Forelimb muscle (tissue), 1 donor: ENCODE data around the gene PDIK1L. TPM values are rescaled to one million over a fixed set of nuclear protein-coding genes. Genes with fewer than 3 reads are reported as not detected.

Experiments used
- DNase-seq: peaks from one replicate; pipeline ENCODE4 v3.0.0-alpha.2; 2013; ENCODE audit warnings: low read depth
- polyA plus RNA-seq: library from polyadenylated mRNA; unstranded; fragments of 120-200 nt; gene quantifications from one replicate; pipeline ENCODE4 v1.2.1, GENCODE V29; 2013; ENCODE audit not compliant: insufficient read length

Gene PDIK1L
- polyA plus RNA-seq, 1 donor, result 6.0 TPM

DNA sequence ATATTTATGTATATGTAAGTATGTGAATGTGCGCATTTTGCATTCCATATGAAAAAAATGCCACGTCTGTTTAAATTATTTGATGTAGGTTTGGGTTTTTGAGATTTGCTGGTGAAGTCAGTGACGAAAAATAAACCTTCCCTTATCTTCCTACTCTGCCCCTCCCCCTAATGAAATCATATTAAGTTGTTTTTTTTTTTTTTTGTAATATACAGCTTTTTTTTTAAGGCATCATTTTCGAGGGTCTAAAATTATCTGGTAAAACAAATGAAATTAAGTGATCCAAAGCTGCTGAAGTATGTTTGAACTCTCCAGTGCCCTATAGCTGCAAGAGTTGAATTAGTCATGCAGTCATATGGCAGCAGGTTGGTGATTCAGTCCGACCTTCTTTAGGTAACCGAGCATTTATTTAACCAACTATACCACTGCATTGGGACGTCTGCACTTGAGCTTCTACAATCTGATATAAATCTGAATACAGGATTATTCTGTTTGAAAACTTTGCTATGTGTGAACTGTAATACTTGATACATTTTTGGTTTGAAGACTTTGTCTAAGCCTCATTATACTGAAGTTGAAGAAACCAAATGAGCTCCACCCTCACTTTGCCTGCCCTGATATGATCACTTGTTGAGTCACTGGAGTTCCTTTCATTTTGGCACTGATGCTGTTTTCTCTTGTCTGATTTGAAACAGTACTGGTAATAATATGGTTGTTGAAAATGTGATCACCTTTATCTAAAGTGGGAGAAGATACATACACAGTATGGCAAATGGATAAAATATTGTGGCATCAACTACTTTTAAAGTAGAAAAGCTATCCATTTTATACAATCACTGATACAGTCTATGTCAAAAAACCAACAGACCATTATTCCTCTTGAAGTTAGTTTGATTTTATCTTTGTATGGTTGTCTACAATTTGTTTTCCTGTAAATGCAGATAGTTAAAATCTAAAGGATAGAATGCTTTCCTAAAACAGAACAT lies 11.7 kb downstream of the PDIK1L start:
- no peak for DNase-seq

DNA sequence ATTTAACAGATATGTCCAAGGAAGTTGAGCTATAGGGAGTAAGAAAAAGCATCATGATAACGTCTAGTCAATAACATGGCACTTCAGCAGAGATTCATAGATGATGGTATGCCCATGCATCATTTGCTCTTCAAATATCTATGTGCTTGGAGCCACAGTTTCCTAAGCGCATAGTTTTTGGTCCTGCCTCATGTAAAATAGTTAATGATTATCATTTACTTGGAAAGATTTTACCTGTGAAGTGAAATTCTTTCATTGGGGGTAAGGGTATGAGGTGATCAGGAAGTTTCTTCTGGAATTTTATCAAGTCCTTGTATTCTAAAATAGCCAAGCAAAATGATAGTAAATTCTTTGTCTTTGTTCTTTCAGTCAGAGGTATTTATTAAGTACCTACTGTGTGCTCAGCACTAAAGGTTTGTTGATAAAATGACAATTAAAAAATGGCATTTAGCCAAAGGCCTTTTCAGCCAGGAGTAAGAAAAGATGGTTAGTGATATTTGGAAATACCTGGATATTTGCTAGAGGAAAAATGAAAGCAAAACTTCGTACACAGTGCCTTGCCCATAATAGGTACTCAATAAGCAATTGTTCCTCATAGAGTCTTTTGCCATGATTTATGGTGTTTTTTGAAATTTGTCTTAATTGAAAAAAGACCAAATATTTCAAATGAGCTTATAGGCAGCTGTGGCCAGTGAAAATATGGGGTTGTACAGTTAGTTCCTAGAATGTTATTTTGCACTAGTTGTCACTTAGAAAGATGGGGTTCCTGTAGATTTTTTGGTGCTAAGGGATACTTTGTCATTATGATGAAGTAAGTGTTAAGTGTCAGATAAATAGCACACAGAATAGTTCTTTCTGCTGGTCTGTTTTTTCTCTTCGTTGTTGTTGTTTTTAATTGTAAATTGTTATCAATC lies 13.1 kb downstream of the PDIK1L start:
- DNase-seq, result no peak

DNA sequence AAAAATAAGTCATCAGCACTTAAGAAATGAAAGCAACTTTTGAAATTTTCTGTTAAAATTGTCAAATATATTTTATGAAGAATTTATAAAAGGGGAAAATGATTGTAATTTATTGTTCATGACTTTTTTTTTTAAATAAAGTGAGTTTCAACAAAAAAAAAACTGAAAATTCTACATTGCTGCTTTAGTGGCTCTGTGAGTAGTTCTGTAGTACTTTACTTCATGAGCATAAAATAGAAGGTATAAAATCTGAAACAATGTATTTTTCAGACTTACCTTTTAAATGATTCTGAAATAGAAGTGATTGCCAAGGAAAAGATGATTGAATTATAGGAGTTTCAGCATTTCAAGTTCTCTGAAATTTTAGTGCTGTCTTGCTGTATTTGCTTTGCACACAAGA lies 13.8 kb downstream of the PDIK1L start:
- DNase-seq, result no peak

DNA sequence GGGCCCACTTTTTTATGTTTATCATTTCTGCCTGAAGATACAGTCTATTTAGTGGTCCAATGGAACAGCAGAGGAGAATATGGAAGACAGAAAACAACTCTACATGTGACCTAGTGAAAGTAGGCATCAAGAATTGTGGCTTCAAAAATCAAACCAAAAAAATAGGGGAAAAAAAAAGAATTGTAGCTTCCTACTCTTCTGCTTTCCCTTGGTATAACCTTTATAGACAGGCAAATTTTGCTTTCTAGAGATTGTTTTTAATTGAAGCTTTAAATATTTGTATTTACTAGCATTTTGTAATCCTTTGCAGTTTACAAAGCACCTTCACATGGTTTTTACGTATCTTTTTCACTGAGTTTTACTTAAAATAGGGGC lies 14.3 kb downstream of the PDIK1L start:
- DNase-seq, result no peak

DNA sequence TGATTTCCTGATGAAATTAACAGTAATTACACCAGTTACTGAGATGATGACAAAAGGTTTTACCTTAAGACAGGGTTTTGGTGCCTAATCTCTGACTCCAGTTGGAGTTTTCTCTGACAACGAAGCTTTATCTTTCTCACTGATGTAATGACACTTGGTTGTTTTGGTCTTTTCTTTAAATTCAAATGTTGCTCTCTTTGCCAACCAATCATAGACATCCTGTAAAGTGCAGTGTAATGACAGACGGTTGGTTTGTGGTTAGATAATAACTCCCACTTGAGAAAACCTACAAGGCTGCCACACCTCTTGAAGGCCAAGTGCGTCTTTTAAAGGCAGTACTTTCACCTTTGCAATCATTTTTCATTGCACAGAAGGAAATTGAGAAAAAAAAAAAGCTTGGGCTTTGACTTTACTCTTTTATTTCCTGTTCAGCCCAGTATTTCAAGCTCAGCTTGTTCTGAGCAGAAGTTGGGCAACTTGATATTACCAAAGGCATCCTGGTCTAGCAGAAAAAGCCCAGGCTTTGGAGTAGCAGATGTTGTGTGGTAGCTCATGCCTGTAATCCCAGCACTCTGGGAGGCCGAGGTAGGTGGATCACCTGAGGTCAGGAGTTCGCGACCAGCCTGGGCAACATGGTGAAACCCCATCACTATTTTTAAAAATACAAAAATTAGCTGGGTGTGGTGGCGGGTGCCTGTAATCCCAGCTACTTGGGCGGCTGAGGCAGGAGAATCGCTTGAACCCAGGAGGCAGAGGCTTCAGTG lies 14.9 kb downstream of the PDIK1L start:
- no peak for DNase-seq

DNA sequence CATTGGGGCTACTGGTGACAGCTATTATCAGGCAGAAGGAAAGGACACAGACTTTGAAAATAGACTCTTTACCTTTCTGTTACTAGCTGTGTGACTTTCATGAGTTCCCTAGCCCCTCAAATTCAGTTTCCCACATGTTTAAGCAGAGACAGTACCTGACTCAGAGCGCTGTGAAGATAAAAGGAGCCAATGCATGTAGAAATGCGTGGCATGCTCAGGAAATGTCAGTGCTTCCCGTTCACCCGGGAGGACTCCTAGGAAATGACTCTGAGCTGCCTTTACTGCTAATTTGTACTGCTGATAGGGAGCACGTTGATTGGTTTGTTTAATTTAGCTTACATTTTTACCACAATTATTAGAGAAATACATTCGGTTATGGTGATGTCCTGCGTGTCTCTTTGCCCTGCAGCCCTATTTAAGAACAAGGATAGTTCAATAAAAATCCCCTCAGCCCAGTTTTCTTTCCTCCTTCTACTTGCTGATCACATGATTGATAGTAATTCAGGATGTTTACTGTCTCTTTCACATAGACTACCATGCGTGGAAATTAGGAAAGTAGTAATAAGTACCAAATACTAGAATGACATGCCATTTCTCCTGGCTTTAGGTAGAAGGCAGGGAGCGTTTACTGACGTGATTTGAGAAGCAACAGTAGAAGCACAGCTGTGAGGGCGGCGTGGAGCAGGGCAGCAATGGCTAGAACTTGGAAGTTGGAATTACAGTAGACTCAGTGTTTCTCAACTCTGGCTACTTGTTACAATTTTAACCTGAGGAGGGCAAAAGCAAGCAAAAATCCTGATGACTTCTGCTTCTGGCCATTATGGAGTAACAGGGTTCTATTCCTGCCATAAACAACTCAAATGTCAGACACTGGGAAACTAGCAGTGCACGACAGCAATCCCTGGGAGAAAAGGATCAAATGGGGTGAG lies 15.9 kb downstream of the PDIK1L start:
- DNase-seq, result no peak

DNA sequence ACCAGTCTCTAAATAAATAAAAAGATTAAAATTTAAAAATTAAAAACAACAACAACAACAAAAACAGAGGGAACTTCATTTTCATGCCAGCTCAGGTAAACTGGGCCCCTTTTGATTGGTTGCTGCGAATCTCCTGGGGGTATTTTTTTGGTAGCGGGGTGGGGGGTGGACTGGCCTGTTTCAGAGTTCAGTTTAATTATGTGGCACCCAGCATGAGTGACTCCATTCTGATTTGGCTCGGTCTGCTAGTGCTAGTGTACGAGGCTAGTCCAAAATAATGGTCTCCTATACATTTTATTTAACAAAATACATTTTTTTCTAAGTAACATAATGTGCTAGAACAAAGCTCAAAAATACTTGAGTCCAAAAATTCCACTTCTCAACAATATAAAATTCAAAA lies 18.2 kb downstream of the PDIK1L start:
- no peak for DNase-seq

DNA sequence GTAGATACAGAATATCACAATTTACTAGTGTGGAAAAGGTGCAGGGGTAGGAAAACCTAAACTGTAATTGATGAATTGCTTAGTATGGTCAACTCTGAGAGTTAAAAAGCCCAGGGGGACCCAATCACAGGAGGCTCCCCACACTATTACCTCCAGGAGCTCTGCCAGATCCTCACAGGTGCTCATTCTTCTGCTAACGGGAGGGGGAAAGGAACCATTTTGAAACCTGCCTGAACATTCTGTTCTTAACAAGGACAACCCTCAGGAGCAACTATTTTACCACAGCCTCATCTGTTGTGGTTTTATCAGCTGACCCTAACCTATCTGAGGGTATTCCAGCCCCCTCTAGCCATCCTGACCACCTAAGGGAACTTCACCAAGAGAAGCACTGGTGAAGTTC lies 19.1 kb downstream of the PDIK1L start:
- no peak for DNase-seq

DNA sequence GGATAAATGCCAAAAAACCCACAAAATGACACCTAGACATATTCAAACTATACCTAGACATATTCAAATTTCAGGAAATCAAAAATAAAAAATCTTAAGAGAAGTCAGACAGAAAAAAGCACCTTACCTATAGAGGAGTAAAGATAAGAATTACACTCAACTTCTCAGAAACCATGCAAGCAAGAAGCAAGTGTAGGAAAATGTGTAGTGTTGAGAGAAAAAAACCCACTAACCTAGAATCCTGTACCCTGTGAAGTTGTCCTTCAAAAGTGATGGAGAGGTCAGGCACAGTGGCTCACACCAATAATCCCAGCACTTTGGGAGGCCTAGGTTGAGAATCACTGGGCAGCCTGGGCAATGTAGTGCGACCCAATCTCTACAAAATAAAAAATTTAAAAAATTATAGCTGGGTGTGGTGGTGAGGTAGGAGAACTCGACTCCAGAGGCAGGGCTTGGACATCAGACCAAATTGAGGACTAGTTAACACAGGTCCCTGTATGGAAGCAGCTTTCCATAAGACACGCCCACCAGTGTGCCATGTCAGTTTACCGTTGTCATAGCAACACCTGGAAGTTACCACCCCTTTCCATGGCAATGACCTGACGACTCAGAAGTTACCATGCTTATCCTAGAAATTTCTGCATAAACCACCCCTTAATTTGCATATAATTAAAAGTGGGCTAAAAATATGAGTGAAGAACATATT lies 20.7 kb downstream of the PDIK1L start:
- no peak for DNase-seq

DNA sequence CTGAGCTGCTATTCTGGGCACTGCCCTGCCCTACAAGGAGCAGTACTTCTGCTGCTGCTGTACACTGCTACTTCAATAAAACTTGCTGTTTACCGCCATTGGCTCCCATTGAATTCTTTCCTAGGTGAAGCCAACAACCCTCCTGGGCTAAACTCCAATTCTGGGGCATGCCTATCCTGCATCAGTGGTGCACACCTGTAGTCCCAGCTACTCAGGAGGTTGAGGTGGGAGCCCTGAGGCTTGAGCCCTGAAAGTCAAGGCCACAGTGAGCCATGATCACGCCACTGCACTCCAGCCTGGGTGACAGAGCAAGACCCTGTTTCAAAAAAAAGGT lies 21.2 kb downstream of the PDIK1L start:
- no peak for DNase-seq

DNA sequence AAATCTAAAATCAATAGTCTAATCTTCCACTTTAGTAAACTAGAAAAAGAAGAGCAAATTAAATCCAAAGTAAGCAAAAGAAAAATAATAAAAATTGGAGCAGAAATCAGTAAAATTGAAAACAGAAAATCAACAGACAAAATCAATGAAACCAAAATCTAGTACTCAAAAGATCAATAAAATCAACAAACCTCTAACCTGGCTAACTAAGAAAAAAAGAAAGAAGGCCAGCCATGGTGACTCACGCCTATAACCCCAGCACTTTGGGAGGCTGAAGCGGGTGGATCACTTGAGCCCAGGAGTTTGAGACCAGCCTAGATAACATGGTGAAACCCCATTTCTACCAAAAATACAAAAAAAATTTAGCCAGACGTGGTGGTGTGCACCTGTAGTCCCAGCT lies 22.8 kb downstream of the PDIK1L start:
- DNase-seq, result no peak

DNA sequence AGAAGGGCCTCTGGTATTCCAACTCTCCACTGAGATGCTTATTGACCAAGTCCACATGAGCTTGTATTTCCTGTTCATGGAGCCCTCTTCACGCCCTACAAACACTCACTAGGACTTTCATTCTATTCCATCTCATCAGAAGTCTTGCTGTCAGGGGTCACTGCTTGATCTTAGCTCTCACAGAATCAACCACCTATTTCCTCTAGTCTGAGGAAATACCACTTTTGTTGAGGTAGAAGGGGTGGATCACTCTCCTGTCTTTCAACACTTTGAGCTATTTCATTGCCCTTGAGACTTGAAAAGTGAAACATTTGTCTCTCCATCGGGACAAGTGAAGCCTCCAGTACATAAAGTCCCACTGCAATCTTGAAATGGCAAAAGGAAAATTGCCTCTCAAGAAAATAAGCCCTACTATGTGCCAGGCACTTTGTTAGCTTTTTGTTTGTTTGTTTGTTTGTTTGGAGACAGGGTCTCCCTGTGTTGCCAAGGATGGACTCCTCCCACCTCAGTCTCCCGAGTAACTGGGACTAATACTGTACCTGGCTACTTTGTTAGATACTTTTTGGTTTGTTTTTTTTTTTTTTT lies 27.4 kb downstream of the PDIK1L start:
- DNase-seq, result no peak

DNA sequence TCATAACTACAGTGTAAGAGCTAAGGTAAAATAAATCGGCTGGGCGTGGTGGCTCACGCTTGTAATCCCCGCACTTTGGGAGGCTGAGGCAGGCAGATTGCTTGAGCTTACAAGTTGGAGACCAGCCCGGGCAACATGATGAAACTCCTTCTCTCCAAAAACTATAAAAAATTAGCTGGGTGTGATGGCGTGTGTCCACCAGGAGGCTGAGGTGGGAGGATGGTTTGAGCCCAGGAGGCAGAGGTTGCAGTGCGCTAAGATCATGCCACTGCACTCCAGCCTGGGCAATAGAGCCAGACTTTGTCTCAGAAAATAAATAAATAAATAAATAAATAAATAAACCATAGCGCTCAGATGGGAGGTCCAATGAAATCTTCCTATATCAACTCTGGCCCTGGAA lies 30.5 kb downstream of the PDIK1L start:
- no peak for DNase-seq

DNA sequence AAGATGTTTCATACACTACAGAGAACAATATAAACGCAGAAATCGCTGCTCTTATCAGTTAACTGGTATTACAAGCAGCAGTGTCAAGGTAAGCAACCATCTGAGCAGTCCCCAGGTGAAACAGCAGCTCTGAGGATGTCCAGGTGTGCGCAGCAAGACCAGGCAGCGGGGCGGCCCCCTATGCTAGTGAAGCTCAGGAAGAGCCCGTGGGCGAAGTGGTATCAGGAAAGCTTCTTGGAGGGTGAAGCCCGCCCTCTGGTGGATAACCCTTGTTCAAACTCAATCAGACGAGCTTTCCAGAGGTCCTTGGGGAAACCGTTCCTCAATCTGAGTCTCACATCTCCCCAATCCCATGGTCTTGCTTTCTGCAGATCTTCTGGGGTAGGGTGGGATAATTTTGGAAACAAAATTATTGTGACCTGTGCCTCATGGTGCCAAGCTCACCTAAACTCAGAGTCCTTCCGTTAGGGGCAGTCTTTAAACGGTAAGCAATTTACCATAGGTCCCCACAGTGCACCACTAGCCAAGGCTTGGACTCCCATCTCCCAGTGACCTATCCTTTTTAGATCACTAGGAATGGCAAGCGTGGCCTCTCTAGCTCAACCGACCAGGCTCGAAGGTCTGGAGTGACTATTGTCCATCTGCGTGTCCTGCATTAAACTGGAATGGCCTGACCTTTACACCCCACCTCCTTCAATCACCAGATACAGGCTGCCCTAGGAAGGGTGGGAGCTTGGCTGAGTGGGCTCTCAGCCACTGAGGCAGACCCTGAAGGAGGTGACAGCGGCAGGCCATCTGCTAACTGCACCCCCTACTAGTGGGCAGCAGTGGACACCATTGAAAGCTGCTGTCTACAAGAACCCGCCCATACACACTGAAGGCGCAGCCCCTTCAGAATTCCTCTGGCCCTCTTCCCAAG lies 33.7 kb downstream of the PDIK1L start:
- DNase-seq, result peak; percentile 57

DNA sequence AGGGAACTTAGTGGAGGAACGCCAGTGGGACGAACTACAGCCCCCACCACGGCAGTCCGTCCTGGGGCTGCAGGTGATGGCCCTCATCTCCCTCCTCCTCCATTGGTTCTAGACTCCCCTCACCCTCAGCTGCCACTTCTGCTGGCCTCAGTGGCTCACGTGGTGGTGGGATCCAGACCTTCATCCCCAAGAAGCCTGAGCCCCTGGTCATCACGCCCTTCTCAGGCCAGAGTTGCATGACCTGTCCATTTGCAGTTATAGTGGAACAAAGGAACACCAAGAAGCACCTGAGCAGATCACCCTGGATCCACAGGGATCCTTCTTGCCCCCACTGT lies 34.3 kb downstream of the PDIK1L start:
- DNase-seq, result no peak

DNA sequence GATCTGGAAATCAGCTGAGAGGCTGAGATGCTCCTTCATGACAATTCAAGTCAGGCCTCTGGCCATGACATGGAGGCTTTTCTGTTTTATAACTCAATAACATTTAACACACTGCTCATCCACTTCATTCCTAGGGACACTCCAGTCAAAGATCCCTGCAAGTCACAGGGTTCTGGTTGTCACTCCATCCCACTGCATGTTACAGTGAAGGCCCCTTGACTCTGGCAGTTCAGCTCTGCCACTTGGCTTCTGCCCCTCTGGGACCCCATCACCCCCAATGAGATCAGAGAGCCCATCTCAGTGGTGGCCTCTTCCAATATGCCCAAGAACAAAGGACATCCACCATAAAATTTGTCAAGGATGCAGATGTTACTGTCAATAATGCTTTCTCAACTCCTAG lies 37.3 kb downstream of the PDIK1L start:
- no peak for DNase-seq

DNA sequence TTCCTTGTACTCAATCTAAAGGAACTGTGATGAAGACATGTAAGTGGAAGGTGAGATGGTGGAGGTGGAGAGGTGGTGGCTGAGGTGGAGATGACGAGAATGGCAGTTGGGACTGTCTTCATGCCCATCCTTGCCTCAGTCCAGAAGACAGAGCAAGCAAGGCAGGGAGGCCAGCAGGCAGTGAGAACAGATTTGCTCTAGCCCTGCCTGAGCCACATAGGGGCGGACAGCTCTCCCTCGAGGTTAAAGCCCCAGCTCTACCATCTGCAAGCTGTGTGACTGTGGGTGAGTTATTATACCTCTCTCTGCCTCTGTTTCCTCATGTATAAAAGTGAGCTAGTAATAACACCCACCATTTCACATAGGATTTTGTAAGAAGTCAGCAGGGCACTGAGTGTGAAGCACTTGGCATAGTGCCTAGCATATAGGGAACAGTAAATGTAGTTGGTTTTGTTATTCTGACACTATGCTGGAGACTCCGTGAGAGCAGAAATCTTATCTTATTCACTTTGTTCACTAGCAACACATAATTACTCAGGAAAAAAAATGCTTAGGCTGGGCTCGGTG lies 42.4 kb downstream of the PDIK1L start:
- DNase-seq, result no peak

DNA sequence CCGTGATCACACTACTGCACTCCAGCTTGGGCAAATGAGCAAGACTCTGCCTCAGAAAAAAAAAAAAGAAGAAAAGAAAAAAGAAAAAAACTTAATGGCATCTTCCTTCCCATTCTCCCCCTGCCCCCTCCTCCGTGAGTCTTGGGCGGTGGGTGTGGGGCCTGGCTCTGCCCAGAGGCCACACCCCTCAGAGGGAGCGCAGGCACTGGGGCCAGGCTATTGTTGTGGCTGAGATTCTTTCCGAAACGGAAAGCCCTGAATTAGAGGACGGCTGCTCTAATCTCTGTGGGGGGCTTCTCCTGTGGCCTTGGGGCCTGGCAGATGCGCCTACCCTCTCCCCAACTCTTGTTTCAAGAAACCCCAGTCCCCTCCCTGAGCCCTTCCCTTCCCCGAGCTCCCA lies 43.1 kb downstream of the PDIK1L start:
- DNase-seq, result no peak
